B cell (primary cell): ENCODE data around the gene ITGB1BP1. TPM values are rescaled to one million over a fixed set of nuclear protein-coding genes. Genes with fewer than 3 reads are reported as not detected.

Experiments used
- ATAC-seq: fragments of 200-7000 bp; cut with Tn5 transposase; one replicate; pipeline ENCODE4 v1.10.0; 2021; ENCODE audit warnings: low read depth, mild to moderate bottlenecking, moderate number of reproducible peaks, moderate library complexity
- CTCF ChIA-PET: fragments of 350-600 bp; sonication (Branson Sonifier 250); formaldehyde crosslinking; loops from one replicate; lab custom pipeline; 2021; ENCODE audit warnings: antibody characterized with exemption, inconsistent platforms; lab: Charles Lee
- POLR2A ChIA-PET: fragments of 350-600 bp; sonication (Branson Sonifier 250); formaldehyde crosslinking; loops from one replicate; lab custom pipeline; 2021; ENCODE audit warnings: antibody characterized with exemption; lab: Charles Lee
- DNase-seq: peaks from one replicate; pipeline ENCODE4 v3.0.0; 2013
- H2AFZ ChIP-seq: 2 replicates; pipeline ENCODE4 v1.6.1; 2012; ENCODE audit warnings: mild to moderate bottlenecking, low read depth, low read length; ENCODE audit not compliant: insufficient read depth, poor library complexity, severe bottlenecking
- H3K27ac ChIP-seq, 2 donors: 1 replicate in 1 of 2; 2 replicates in 1 of 2; pipeline ENCODE4 v1.5.1; 2012 to 2013; ENCODE audit warnings: low read length in 2 of 2, mild to moderate bottlenecking in 2 of 2, moderate library complexity in 1 of 2
- H3K27me3 ChIP-seq, 4 experiments: fragments of 200-600 bp in 1 of 4; sonication (generic) in 1 of 4; replicated peaks in 1 of 4; 1 replicate in 2 of 4; 2 replicates in 2 of 4; pipeline versions ENCODE4 v1.6.1 to v1.7.0; 2013 to 2016; ENCODE audit warnings: low read length in 3 of 4, mild to moderate bottlenecking in 2 of 4, mixed read lengths in 1 of 4, moderate library complexity in 1 of 4; ENCODE audit not compliant: insufficient read depth in 4 of 4, control insufficient read depth in 3 of 4; ENCODE audit errors: control extremely low read depth in 1 of 4
- H3K36me3 ChIP-seq, 2 experiments: replicated peaks in 1 of 2; 1 replicate in 1 of 2; 2 replicates in 1 of 2; pipeline versions ENCODE4 v1.6.1 to v1.7.1; 2013; ENCODE audit warnings: low read length in 1 of 2; ENCODE audit not compliant: insufficient read depth in 2 of 2, control insufficient read depth in 1 of 2; ENCODE audit errors: control extremely low read depth in 1 of 2, extremely low read depth in 1 of 2
- H3K4me1 ChIP-seq, 2 donors: fragments of 200-600 bp in 1 of 2; sonication (generic) in 1 of 2; 1 replicate in 1 of 2; 2 replicates in 1 of 2; pipeline versions ENCODE4 v1.5.1 to v1.6.1; 2013 to 2017; ENCODE audit warnings: low read length in 2 of 2; ENCODE audit not compliant: control insufficient read depth in 2 of 2, insufficient read depth in 2 of 2
- H3K4me2 ChIP-seq: replicated peaks from 2 replicates; pipeline ENCODE3; 2012; ENCODE audit warnings: mild to moderate bottlenecking, low read depth, low read length; ENCODE audit not compliant: poor library complexity, severe bottlenecking
- H3K4me3 ChIP-seq, 5 experiments: fragments of 200-600 bp in 1 of 5; sonication (generic) in 1 of 5; 1 replicate in 3 of 5; 2 replicates in 2 of 5; pipeline versions ENCODE4 v1.5.1 to v1.7.0; 2011 to 2016; ENCODE audit warnings: low read length in 4 of 5, mild to moderate bottlenecking in 4 of 5, low read depth in 2 of 5, control low read depth in 1 of 5, moderate library complexity in 1 of 5; ENCODE audit not compliant: insufficient read depth in 1 of 5; ENCODE audit errors: control extremely low read depth in 1 of 5, extremely low read depth in 1 of 5
- H3K79me2 ChIP-seq: fragments of 200-600 bp; sonication (generic); one replicate; pipeline ENCODE4 v1.6.0; 2016; ENCODE audit warnings: low read length; ENCODE audit not compliant: control insufficient read depth, insufficient read depth
- H3K9ac ChIP-seq: fragments of 200-600 bp; sonication (generic); 2 replicates; pipeline ENCODE4 v1.6.1; 2017; ENCODE audit warnings: mild to moderate bottlenecking, low read length, moderate library complexity
- H3K9me3 ChIP-seq, 3 donors: one replicate each; pipeline versions ENCODE4 v1.6.1 to v1.7.1; 2013; ENCODE audit warnings: low read length in 2 of 3; ENCODE audit not compliant: control insufficient read depth in 2 of 3, insufficient read depth in 1 of 3; ENCODE audit errors: control extremely low read depth in 1 of 3
- H4K20me1 ChIP-seq: 2 replicates; pipeline ENCODE4 v1.6.0; 2012; ENCODE audit warnings: mild to moderate bottlenecking, low read length; ENCODE audit not compliant: insufficient read depth, control insufficient read depth, poor library complexity, severe bottlenecking
- H3K27ac Mint-ChIP-seq: one replicate; pipeline ENCODE4 v1.8.0; 2021; ENCODE audit warnings: mixed read lengths
- H3K27me3 Mint-ChIP-seq: one replicate; pipeline ENCODE4 v1.8.0; 2021; ENCODE audit warnings: mixed read lengths
- H3K4me1 Mint-ChIP-seq: one replicate; pipeline ENCODE4 v1.8.0; 2021; ENCODE audit warnings: mixed read lengths
- H3K4me3 Mint-ChIP-seq: one replicate; pipeline ENCODE4 v1.8.0; 2021; ENCODE audit warnings: mixed read lengths
- H3K9me3 Mint-ChIP-seq: one replicate; pipeline ENCODE4 v1.8.0; 2022; ENCODE audit warnings: mixed read lengths; ENCODE audit not compliant: insufficient read depth
- CTCF ChIP-seq: fragments of 200-600 bp; IDR thresholded peaks from one replicate; pipeline ENCODE4 v1.8.0; 2022; ENCODE audit warnings: antibody characterized with exemption, mild to moderate bottlenecking
- EZH2 ChIP-seq: IDR thresholded peaks from 2 replicates; pipeline ENCODE4 v1.6.1; 2012; ENCODE audit warnings: borderline replicate concordance, low read depth, mild to moderate bottlenecking, moderate library complexity, low read length; ENCODE audit not compliant: insufficient read depth, poor library complexity, severe bottlenecking
- WGBS: methylation state at CpG from one replicate; pipeline ENCODE4 v1.1.5; 2013; ENCODE audit warnings: missing lambda C conversion rate; ENCODE audit not compliant: insufficient coverage; 5-methylcytosine and 5-hydroxymethylcytosine counted together
- intact Hi-C: fragments of 100-400 bp; cut with micrococcal nuclease; formaldehyde crosslinking; loops from one replicate; pipeline ENCODE4 v1.10.0; 2022
- polyA plus RNA-seq: library from polyadenylated mRNA; depleted of rRNA; stranded (reverse); fragments of >200 nt; gene quantifications from 2 replicates; pipeline ENCODE4 v1.2.3, GENCODE V29; 2012
- total RNA-seq, 2 donors: library from RNA; stranded (reverse); fragments of 120-200 nt in 1 of 2; gene quantifications; 1 replicate in 1 of 2; 2 replicates in 1 of 2; pipeline versions ENCODE4 v1.2.3 to v1.2.4, GENCODE V29; 2013 to 2022

ITGB1BP1 gene
- total and polyA plus RNA-seq, 2 donors (not counting 1 experiment from before 2014, with no cell fraction given): 25.7 to 47.1 TPM

- Histone ChIP-seq H3K9me3 (no peaks in the 10 kb centered on the region), H3K4me3 (no peak overlapping the region), H3K4me1 (peaks cover 11 to 12% of the 10 kb centered on the region in 2 donors), H3K4me2 (no peak overlapping the region), H3K36me3 (no peaks in the 10 kb centered on the region), H3K79me2 (no peaks in the 10 kb centered on the region), H3K9ac (no peak overlapping the region), H3K27me3 (no peaks in the 10 kb centered on the region), H4K20me1 (no peaks in the 10 kb centered on the region), H2AFZ (no peak overlapping the region), H3K27ac (no peak overlapping the region)
- Mint-ChIP-seq H3K27me3 (peaks cover 14% of the 10 kb centered on the region), H3K27ac (no peak overlapping the region), H3K4me1 (peaks cover 11% of the 10 kb centered on the region), H3K4me3 (no peak overlapping the region), H3K9me3 (no peaks in the 10 kb centered on the region)
- CTCF ChIA-PET: interaction anchor here (0.5 kb wide), 1 partner anchor 296 kb away, joined by 3 read pairs; no protein-coding TSS in a partner anchor
- intact Hi-C loops: no loop called here
- 57% methylated on average over 5 of the region's 9 CpGs for WGBS
- TF ChIP-seq CTCF (no peak), EZH2 (no peak)
- ATAC-seq (no peak), DNase-seq (no peak)
- POLR2A ChIA-PET: no interaction called here
Observed at GRCh38 chr2:9377461-9378097, 45.7 kb downstream of the ITGB1BP1 start.

- intact Hi-C loops: no loop called here
- CTCF ChIA-PET: no interaction called here
- no peak overlapping the region for H2AFZ ChIP-seq
- no peaks in the 10 kb centered on the region for H4K20me1 ChIP-seq
- no peaks in the 10 kb centered on the region for H3K36me3 ChIP-seq
- Mint-ChIP-seq H3K27me3 (peaks cover 16% of the 10 kb centered on the region), H3K27ac (no peak overlapping the region), H3K4me3 (no peak overlapping the region), H3K9me3 (no peaks in the 10 kb centered on the region), H3K4me1 (peaks cover 15% of the 10 kb centered on the region)
- H3K27ac ChIP-seq: no peak overlapping the region
- H3K4me3 ChIP-seq: no peak overlapping the region
- DNase-seq: no peak
- no peaks in the 10 kb centered on the region for H3K9me3 ChIP-seq
- H3K79me2 ChIP-seq: no peaks in the 10 kb centered on the region
- POLR2A ChIA-PET: no interaction called here
- H3K27me3 ChIP-seq: peaks cover 0 to under 1% (median 0%) of the 10 kb centered on the region in 4 experiments
- peaks cover 12 to 14% of the 10 kb centered on the region in 2 donors for H3K4me1 ChIP-seq
- no peak overlapping the region for H3K9ac ChIP-seq
- H3K4me2 ChIP-seq: no peak overlapping the region
- TF ChIP-seq CTCF: no peak
- TF ChIP-seq EZH2: no peak
- 73% methylated on average over 4 of the region's 4 CpGs for WGBS
- ATAC-seq: no peak
Observed at GRCh38 chr2:9375857-9376428, 47.4 kb downstream of the ITGB1BP1 start.
